HepG2 (cell line): ENCODE data around the gene ATPAF2. TPM values are rescaled to one million over a fixed set of nuclear protein-coding genes. Genes with fewer than 3 reads are reported as not detected.

Experiments used
- ASH2L ChIP-seq: fragments of 300-600, 200-600 bp; sonication (generic); IDR thresholded peaks from 2 replicates; pipeline ENCODE4 v1.7.0; 2017; ENCODE audit warnings: low read depth, mild to moderate bottlenecking, moderate library complexity, mixed read lengths, low read length; ENCODE audit not compliant: insufficient read length
- ATF5 ChIP-seq: sonication (generic); formaldehyde crosslinking; IDR thresholded peaks from 2 replicates; pipeline ENCODE4 v1.4.0; 2020; ENCODE audit warnings: mild to moderate bottlenecking, low read depth, missing genetic modification reagents
- ATF7 ChIP-seq, 2 experiments: fragments of 450-650 bp in 1 of 2; sonication (generic) in 1 of 2; formaldehyde crosslinking in 1 of 2; IDR thresholded peaks; 2 replicates each; pipeline versions ENCODE4 v1.4.0 to v1.6.1; 2016 to 2020; ENCODE audit warnings: antibody characterized with exemption in 1 of 2, mild to moderate bottlenecking in 1 of 2, missing genetic modification reagents in 1 of 2
- CREBL2 ChIP-seq: sonication (generic); formaldehyde crosslinking; IDR thresholded peaks from 2 replicates; pipeline ENCODE4 v1.8.1; 2023; ENCODE audit warnings: missing genetic modification reagents, mild to moderate bottlenecking, borderline replicate concordance
- HCFC1 ChIP-seq: fragments of 150-350 bp; IDR thresholded peaks from 2 replicates; pipeline ENCODE4 v1.6.1; 2014; ENCODE audit warnings: low read depth, low read length
- KDM6A ChIP-seq: IDR thresholded peaks from 2 replicates; pipeline ENCODE4 v1.6.1; 2016; ENCODE audit warnings: low read depth
- MBD4 ChIP-seq: IDR thresholded peaks from 2 replicates; pipeline ENCODE4 v1.6.1; 2012; ENCODE audit warnings: low read length, inconsistent platforms, borderline replicate concordance
- NCOA5 ChIP-seq: sonication (generic); formaldehyde crosslinking; IDR thresholded peaks from 2 replicates; pipeline ENCODE4 v1.4.0; 2020; ENCODE audit warnings: missing genetic modification reagents
- NFE2 ChIP-seq: sonication (generic); formaldehyde crosslinking; IDR thresholded peaks from 2 replicates; pipeline ENCODE4 v1.4.0; 2020; ENCODE audit warnings: missing genetic modification reagents
- PITX1 ChIP-seq: sonication (generic); formaldehyde crosslinking; IDR thresholded peaks from 2 replicates; pipeline ENCODE4 v1.5.1; 2020; ENCODE audit warnings: mild to moderate bottlenecking, missing genetic modification reagents
- RORA ChIP-seq: sonication (generic); formaldehyde crosslinking; IDR thresholded peaks from 2 replicates; pipeline ENCODE4 v1.5.0; 2020; ENCODE audit warnings: mild to moderate bottlenecking, missing genetic modification reagents, moderate library complexity
- ZNF256 ChIP-seq: sonication (generic); formaldehyde crosslinking; conservative IDR thresholded peaks from 2 replicates; pipeline ENCODE4 v1.4.0; 2020; ENCODE audit warnings: missing genetic modification reagents
- ZNF407 ChIP-seq: sonication (generic); formaldehyde crosslinking; IDR thresholded peaks from one replicate; pipeline ENCODE4 v1.5.1; 2020; ENCODE audit warnings: mild to moderate bottlenecking, missing genetic modification reagents; ENCODE audit errors: not compliant biosample characterization
- ZNF549 ChIP-seq: sonication (generic); formaldehyde crosslinking; IDR thresholded peaks from 2 replicates; pipeline ENCODE4 v1.5.0; 2020; ENCODE audit warnings: missing genetic modification reagents
- ZNF598 ChIP-seq: sonication (generic); formaldehyde crosslinking; IDR thresholded peaks from 2 replicates; pipeline ENCODE4 v1.5.1; 2020; ENCODE audit warnings: mild to moderate bottlenecking, missing genetic modification reagents, borderline replicate concordance
- ZNF737 ChIP-seq: sonication (generic); formaldehyde crosslinking; IDR thresholded peaks from 2 replicates; pipeline ENCODE4 v1.5.0; 2020; ENCODE audit warnings: missing genetic modification reagents, mild to moderate bottlenecking, borderline replicate concordance
- ZNF770 ChIP-seq: sonication (generic); formaldehyde crosslinking; IDR thresholded peaks from 2 replicates; pipeline ENCODE4 v1.5.0; 2020; ENCODE audit warnings: mild to moderate bottlenecking, missing genetic modification reagents
- polyA plus RNA-seq, 8 experiments: library from polyadenylated mRNA; depleted of rRNA in 3 of 8; stranded (reverse) in 7 of 8; unstranded in 1 of 8; fragments of >200 nt; fragmentation: Illumina TruSeq in 4 of 8; extraction: Trizol in 4 of 8; gene quantifications; 2 replicates each; pipeline versions ENCODE4 v1.2.1 to v1.2.3, GENCODE V29; 2011 to 2016; ENCODE audit warnings: low read depth in 4 of 8, missing spikeins in 1 of 8, mixed read lengths in 1 of 8; ENCODE audit not compliant: insufficient read depth in 1 of 8
- total RNA-seq, 5 experiments: library from RNA; depleted of rRNA; stranded (reverse); fragments of >200 nt; fragmentation: Illumina TruSeq; extraction: Trizol; gene quantifications; 2 replicates each; pipeline ENCODE4 v1.2.3, GENCODE V29; 2016; ENCODE audit warnings: low read depth in 1 of 5

Gene ATPAF2
- total and polyA plus RNA-seq, 2 of the 13 experiments (the other 11 are each of a cell fraction or from before 2014, with no cell fraction given): 15.0 to 16.5 TPM

GRCh38 chr17:18087610-18088491 lies 48.9 kb upstream of the ATPAF2 start, which contains the start of gene DRG2 (continued):
- TF ChIP-seq ATF5 (CRISPR knock-in tag) (0 out of 2 replicates have a peak, but pooled peaks have one; percentile 21), CREBL2 (CRISPR knock-in tag) (no peak; the same call in 1 of the 2 replicates), HCFC1 (peak; percentile 78), ATF7 (IDR thresholded peaks at IDR 0.05) (no peak), ATF7 (CRISPR knock-in tag; IDR thresholded peaks at IDR 0.05) (peak; percentile 22; the same call in 1 of the 2 replicates), RORA (CRISPR knock-in tag) (no peak), MBD4 (no peak), ZNF407 (CRISPR knock-in tag) (peak; percentile 83), ZNF770 (peak; percentile 84), ZNF256 (0 out of 2 replicates have a peak, but pooled peaks have one; percentile 50), ZNF598 (CRISPR knock-in tag) (peak; percentile 87), NCOA5 (CRISPR knock-in tag) (no peak), KDM6A (peak; percentile 29), ZNF549 (CRISPR knock-in tag) (no peak), ZNF737 (CRISPR knock-in tag) (peak; percentile 71; the same call in 1 of the 2 replicates), PITX1 (CRISPR knock-in tag) (peak; percentile 72; the same call in 1 of the 2 replicates), NFE2 (CRISPR knock-in tag) (no peak), ASH2L (peak; percentile 98)
